ENCODE results near the gene GSTA5. TPM values are rescaled to one million over a fixed set of nuclear protein-coding genes. Genes with fewer than 3 reads are reported as not detected.
"Not testable (repeated sequence)": the region's sequence is repeated elsewhere in the genome, so short reads cannot be mapped to it uniquely, and the experiment has no call there.

Gene GSTA5
- total and polyA plus RNA-seq, 9 donors = not detected

GRCh38 chr6:52872031-52872430 is 31.4 kb upstream of the GSTA5 start:
- TF ChIP-seq POLR2A (IDR thresholded peaks at IDR 0.05) = no peak
- TF ChIP-seq, protein P1, sequence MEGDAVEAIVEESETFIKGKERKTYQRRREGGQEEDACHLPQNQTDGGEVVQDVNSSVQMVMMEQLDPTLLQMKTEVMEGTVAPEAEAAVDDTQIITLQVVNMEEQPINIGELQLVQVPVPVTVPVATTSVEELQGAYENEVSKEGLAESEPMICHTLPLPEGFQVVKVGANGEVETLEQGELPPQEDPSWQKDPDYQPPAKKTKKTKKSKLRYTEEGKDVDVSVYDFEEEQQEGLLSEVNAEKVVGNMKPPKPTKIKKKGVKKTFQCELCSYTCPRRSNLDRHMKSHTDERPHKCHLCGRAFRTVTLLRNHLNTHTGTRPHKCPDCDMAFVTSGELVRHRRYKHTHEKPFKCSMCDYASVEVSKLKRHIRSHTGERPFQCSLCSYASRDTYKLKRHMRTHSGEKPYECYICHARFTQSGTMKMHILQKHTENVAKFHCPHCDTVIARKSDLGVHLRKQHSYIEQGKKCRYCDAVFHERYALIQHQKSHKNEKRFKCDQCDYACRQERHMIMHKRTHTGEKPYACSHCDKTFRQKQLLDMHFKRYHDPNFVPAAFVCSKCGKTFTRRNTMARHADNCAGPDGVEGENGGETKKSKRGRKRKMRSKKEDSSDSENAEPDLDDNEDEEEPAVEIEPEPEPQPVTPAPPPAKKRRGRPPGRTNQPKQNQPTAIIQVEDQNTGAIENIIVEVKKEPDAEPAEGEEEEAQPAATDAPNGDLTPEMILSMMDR (IDR thresholded peaks at IDR 0.05) = no peak
- no peak for TF ChIP-seq EP300 (IDR thresholded peaks at IDR 0.05)
- Histone ChIP-seq H3K4me3 (no peak overlapping the region), H3K27ac (no peak overlapping the region), H3K9me3 (no peaks in the 10 kb centered on the region), H3K36me3 (no peaks in the 10 kb centered on the region), H3K27me3 (no peaks in the 10 kb centered on the region), H3K4me1 (ENCODE audit: insufficient read depth) (no peaks in the 10 kb centered on the region)
- WGBS, 3 donors = 55 to 63% (median 60%) methylated on average over 4 of the region's 4 CpGs
- DNase-seq = no peak
- intact Hi-C loops (cut with DNase I) = no loop called here

DNA sequence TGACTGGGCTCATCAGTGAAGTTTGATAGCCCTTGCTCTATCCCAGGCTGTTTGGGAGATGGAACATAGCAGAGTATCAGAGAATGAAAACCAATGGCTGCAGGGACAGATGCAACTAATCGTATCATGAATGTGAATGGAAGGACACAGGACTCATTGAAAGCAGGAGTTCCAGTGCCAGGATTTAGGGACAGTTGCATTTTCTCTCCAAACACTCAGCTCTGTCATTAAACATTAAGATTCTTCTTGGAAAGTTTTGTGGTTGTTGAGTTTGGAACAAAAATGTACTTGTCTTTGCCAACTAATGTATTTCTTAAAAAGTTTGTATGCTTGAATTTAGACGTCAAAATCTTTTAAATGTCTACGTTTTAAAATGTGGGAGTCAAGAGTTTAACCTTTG is 31.0 kb upstream of the GSTA5 start:
- no peak for DNase-seq
- no peak overlapping the region for H3K4me3 ChIP-seq
- intact Hi-C loops (cut with DNase I) = no loop called here
- WGBS, 3 donors = 38 to 45% (median 40%) methylated on average over 3 of the region's 3 CpGs
- H3K36me3 ChIP-seq = no peaks in the 10 kb centered on the region
- H3K27me3 ChIP-seq = no peaks in the 10 kb centered on the region
- no peak for TF ChIP-seq POLR2A (IDR thresholded peaks at IDR 0.05)
- TF ChIP-seq, protein P1 (IDR thresholded peaks at IDR 0.05) = no peak
- TF ChIP-seq EP300 (IDR thresholded peaks at IDR 0.05) = no peak
- no peaks in the 10 kb centered on the region for H3K9me3 ChIP-seq
- no peaks in the 10 kb centered on the region for H3K4me1 ChIP-seq (ENCODE audit: insufficient read depth)
- no peak overlapping the region for H3K27ac ChIP-seq

- H3K36me3 ChIP-seq; H3K27ac ChIP-seq; H3K4me1 ChIP-seq (ENCODE audit: insufficient read depth); intact Hi-C loops (cut with DNase I); H3K9me3 ChIP-seq; DNase-seq; H3K4me3 ChIP-seq; H3K27me3 ChIP-seq: not testable (repeated sequence)
- WGBS, 3 donors = 75 to 81% (median 78%) methylated on average over 3 of the region's 3 CpGs
Measured at GRCh38 chr6:52870335-52871091, 29.9 kb upstream of the GSTA5 start.

DNA sequence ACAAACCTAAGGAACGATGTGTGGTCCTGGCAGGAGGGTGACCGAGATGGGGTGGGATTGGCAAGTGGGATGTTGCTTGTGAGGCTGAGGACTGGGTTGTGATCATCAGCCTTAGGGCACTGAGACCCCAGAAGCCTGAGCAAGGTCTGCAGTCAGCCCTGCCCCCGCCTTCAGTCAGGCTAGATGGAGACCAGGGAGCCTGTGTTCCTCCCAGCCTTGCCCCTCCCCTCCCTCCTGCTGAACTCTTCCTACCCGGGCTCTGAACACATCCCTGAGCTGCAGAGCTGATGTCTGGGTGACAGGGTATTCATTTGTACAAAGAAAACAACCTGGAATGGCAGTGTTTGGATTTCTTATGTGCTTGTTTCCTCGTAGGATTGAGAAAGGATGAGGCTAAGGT is 28.3 kb upstream of the GSTA5 start:
- H3K27ac ChIP-seq; H3K4me1 ChIP-seq (ENCODE audit: insufficient read depth): not testable (repeated sequence)

DNA sequence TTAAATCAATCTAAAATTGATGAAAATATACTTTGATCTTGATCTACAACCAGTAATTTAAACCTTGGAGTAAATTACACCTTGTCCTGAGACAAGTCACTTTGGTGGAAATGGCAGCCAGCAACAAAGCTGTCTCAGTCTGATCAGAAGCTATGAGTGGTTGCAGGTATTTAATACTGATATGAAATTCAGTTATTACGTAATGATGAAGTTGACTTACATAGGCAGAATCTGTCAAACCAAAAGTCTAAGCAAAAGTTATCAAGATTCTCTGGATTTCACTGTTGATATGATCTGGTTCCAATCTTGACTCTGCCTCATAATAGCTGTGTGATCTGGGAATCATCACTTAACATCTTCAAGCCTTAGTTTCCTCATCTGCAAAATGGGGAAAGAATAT is 27.6 kb upstream of the GSTA5 start:
- DNase-seq = no peak
- intact Hi-C loops (cut with DNase I) = no loop called here
- H3K9me3 ChIP-seq = no peaks in the 10 kb centered on the region
- no peak overlapping the region for H3K4me3 ChIP-seq
- H3K27ac ChIP-seq = no peak overlapping the region
- H3K36me3 ChIP-seq = no peaks in the 10 kb centered on the region
- TF ChIP-seq EP300 (IDR thresholded peaks at IDR 0.05) = no peak
- TF ChIP-seq, protein P1 (IDR thresholded peaks at IDR 0.05) = no peak
- TF ChIP-seq POLR2A (IDR thresholded peaks at IDR 0.05) = no peak
- 84 to 95% (median 94%) methylated on average over 1 of the region's 1 CpG for WGBS, 3 donors
- H3K27me3 ChIP-seq = no peaks in the 10 kb centered on the region
- no peaks in the 10 kb centered on the region for H3K4me1 ChIP-seq (ENCODE audit: insufficient read depth)

More for the DNA sequence above, 28.3 kb upstream of the GSTA5 start:
- H3K27me3 ChIP-seq; H3K9me3 ChIP-seq; H3K4me3 ChIP-seq; DNase-seq; H3K36me3 ChIP-seq; intact Hi-C loops (cut with DNase I): not testable (repeated sequence)
- 69 to 74% (median 73%) methylated on average over 5 of the region's 5 CpGs for WGBS, 3 donors

GRCh38 chr6:52861151-52861550 is 20.5 kb upstream of the GSTA5 start:
- 84 to 91% (median 88%) methylated on average over 7 of the region's 7 CpGs for WGBS, 3 donors
- intact Hi-C loops (cut with DNase I); H3K4me1 ChIP-seq (ENCODE audit: insufficient read depth); DNase-seq; H3K4me3 ChIP-seq; H3K27me3 ChIP-seq; H3K27ac ChIP-seq; H3K9me3 ChIP-seq; H3K36me3 ChIP-seq: not testable (repeated sequence)

Data from ovary (tissue), 9 donors.